ENCODE measurements around the gene RPL35A.

- TF ChIP-seq CTCF (IDR thresholded peaks at IDR 0.05) (no peak), POLR2AphosphoS5 (IDR thresholded peaks at IDR 0.05; ENCODE audit: insufficient read depth in 1 of 2, low read depth in 1 of 2) (no peak), POLR2A (IDR thresholded peaks at IDR 0.05) (no peak)
Measured at GRCh38 chr3:197907196-197907595, 42.8 kb upstream of the RPL35A start.
